NCI-H128 (cell line): ENCODE results near the gene COL23A1.
"Not testable (repeated sequence)": the region's sequence is repeated elsewhere in the genome, so short reads cannot be mapped to it uniquely, and the experiment has no call there.

Experiments
- DNase-seq: peaks from one replicate; lab custom pipeline; 2025; ENCODE audit not compliant: unreplicated experiment; lab: John Stamatoyannopoulos, UW

Gene COL23A1

DNA sequence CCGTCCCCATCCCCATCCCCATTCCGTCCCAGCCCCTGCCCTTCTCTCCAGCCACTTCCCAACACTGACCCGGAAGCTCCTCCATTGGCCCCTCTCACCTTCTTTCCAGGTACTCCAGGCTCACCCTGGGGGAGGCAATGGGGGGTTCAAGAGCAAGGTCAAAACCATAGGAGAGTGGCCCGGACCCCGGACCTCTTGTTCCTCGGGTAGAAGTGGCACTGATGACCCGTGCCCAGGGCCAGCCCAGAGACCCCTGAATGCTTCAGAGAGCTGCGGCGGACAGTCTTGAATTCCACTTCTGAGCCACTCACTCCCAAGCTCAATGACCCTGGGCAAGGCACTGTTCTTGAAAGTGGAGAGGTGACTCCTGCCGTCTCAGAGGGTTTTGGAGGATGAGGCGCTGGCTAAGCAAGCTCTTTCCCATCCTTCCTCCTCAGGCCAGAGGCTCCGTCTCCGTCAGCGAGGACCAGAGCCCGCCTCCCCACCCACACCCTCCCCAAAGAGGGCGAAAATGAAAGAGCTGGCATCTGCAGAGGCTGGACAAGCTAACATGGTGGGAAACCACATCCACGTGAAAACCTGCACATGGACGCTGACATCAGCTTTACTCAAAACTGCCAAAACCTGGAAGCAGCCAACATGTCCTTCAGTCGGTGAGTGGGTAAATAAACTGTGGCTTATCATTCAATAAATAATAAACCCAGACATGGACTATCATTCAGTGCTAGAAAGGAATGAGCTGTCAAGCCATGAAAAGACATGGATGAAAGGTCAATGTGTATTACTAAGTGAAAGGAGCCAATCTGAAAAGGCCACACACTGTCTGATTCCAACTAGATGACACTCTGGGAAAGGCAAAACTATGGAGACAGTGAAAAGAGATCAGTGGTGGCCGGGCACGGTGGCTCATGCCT is 330.3 kb downstream of the COL23A1 start:
- DNase-seq, result no peak

DNA sequence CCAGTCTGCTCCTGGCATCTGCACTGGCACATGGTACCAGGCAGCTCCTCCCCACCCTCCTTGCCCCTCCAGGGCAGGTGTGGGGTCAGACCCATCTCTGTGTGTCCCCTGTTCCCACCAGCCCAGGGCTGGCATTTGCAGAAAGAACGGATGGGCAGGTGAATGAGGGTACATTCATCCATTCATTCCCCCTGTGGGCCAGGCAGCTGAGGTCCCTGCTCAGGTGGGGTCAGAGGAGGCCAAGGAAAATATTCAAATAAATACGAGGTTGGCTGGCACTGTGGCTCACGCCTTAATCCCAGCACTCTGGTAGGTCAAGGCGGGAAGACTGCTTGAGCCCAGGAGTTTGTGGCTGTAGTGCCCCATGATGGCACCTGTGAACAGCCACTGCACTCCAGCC is 332.5 kb downstream of the COL23A1 start:
- DNase-seq, result no peak

DNA sequence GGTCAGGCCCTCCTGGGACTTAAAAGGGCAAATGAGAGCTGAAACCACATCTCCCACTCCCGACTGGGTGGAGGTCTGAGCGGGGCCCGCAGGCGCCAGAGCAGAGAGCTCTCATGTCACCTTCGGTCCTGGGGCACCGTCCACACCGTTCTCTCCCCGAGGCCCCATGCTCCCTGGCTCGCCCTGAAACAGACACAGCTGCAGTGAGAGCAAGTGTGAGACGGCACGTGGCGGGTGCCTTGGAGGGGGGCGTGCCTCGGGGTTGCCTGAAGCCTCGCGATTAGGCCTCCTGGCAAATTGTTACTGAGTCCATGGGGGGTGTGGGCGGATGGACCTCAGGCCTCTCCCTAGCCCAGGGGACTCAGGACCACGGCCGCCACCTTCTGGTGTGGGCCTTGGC is 333.4 kb downstream of the COL23A1 start:
- DNase-seq, result no peak

DNA sequence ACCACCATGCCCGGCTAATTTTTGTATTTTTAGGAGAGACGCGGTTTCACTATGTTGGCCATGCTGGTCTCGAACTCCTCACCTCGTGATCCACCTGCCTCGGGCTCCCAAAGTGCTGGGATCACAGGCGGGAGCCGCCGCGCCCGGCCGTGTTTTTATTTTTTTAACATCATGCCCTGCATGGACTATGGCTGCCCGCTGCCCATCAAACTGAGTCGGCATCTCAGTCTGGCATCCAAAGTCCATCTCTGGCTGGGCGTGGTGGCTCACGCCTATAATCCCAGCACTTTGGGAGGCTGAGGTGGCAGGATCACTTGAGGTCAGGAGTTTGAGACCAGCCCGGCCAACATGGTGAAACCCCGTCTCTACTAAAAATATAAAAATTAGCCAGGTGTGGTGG is 336.6 kb downstream of the COL23A1 start:
- not testable (repeated sequence) for DNase-seq

DNA sequence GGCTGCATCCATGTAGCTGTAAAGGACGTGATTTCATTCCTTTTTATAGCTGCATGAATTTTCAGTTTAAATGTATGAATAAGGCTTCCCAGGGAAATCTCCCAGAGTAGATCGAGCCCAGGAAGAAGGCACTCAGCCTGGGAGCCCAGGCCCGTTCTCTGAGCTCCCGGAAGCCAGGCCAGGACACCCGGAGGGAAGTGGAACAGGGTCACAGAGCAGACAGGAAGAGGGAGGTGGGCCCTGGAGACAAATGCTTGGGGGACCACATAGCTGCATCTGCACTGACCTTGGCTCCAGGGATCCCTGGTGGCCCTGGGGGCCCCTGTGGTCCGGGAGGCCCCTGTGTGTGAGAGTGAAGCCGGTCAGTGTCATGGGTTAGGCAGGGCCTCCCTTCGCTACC is 337.9 kb downstream of the COL23A1 start:
- DNase-seq, result no peak

DNA sequence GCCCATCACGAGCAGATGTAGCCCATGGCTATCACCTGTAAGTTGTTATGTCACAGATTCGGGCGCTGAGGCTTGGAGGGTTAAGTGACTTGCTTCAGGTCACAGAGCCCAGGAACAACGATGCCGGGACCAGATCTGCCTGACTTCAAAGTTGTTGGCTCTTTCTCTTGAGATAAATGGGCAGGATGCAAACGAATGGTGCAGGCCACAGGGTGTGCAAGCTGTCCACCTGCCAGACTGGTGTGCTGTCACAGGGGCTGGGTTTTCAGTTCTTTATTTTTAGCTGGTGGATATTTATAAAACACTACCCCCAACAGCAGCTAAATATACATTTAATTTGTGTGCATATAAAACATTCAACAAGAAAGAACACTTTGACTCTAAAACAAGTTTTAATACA is 339.9 kb downstream of the COL23A1 start:
- DNase-seq, result no peak

DNA sequence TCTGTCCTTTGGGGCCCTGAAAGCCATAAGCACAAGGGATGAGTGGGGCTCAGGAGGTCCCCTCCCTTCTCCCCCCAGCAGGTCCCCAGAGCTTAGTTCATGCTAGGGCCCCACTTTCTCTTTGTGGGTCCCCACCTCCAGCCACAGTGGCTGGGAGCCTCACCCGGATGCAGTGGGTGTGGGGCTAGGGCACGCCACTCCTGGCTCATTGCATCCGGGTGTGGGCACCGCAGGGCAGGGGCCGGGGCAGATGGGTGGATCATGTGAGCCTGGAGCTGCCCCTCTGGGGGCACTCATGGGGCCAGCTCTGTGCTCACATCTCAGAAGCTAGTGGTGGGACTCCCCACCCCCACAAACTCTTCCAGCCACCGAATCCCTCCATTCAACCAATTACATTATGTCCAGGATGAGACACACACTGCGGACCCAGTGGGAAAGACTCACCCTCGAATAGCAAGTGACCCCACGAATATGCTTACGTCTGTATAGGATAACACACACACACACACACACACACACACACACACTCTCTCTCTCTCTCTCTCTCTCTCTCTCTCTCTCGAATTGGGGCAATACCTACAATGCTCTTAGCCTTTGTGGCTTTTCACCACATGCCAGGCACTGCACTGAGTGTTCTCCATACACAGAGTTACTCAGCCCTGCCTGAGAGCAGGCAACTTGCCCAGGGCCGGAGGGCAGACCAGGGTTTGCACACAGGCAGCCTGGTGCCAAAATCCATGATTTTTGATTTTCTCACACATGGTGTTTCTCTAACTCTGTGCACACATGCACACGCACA is 340.8 kb downstream of the COL23A1 start:
- no peak for DNase-seq

DNA sequence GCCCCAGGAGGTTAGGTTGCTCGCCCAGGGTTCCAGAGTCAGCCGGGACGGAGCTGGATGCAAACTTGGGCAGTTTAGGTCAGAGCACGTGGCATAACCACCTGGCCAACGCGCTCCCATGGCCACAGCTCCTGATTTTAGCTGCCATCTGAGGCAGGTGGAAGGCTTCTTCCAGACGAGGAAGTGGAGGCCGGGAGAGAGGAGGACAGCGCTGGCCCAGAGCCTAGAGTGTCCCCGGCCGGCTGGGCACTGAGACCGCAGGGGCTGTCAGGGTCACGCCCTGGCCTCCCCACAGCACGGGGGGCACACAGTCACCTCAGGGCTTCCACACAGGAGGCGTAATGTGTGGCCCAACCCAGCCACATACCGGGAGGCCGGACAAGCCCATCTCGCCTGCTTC is 341.4 kb downstream of the COL23A1 start:
- no peak for DNase-seq

DNA sequence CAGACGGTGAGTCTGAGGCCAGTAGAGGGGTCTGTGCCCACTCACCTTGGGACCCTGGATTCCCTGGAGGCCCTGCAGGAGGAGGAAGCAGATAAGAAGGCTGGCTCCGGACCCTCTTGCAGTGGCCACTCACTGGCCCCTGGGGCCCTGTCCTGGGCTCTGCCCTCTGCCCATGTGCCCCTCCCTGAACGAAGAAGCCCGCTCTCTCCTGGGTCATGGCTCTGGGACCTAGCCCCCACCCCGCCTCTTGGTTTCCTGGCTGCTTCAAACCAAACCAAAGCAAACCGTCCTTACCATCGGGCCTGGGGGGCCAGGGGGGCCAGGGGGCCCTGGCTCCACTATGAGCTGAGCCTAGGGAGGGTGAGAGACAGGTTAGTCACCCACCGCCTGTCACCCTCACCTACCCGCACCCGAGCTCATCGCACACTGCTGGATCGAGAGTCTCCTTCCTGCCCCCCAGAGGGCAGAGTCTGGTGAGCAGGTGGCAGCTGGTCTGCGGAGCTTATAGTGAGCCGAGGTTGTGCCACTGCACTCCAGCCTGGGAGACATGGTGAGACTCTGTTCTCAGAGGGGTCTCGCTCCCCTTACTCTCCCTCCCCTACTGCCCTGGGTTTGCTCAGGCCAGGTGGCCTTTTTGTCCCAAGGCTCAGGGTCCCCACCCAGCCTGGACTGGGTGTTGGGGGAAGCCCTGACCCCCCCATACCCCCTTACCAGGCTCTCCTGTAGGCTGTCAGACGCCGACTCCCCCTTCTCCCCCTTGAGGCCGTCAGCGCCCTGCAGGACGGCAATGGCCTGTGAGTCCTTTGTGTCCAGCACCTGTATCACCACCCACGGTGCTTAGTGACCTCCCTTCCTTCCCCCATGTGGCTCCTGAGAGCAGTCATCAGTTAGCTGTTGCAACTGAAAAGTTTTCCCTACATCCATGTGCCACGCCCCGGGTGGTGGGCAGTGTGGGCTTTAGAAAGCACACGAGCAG is 342.4 kb downstream of the COL23A1 start:
- DNase-seq, result no peak

DNA sequence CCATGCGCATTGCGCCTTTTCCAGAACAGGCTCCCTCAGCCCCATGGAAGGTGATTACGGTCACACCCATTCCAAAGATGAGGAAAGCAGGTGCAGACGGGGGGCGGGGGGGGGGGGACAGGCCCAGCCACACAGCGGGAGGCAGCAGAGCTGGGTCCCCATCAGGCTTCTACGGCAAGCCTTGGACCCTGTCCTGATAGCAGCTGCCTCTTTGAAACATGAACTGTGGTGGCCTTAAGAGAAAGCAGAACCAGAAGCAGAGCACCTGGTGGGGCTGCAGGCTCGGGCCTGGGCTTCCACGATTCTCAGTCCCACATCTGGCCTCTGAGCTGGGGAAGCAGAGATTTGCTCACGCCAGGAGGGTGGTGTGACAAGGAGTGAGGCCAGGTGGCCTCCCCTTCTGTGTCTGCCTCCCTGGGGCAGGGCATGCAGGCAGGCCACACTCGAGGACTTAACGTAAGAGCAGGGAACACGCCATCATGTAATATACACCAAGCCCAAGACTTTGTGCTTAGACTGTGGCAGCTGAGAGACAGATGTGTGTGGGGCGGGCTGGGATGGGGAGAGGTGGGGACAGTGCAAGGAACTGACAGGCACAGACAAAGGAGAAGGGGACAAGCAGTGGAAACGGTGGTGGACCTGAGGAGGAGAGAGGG is 343.4 kb downstream of the COL23A1 start:
- DNase-seq, result no peak

DNA sequence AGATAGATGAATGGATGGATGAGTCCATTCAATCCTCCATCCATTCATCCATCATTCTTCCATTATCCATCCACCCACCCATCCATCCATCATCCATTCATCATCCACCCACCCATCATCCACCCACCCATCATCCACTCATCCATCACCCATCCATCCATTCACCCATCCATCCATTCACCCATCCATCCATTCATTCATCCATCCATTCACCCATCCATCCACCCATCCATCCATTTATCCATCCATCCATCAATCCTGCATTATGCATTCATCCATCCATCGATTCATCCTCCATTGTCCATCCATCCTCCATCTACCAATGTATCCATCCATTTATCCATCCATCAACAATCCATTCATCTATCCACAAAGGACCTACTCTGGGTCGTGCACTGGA is 344.8 kb downstream of the COL23A1 start:
- no peak for DNase-seq

DNA sequence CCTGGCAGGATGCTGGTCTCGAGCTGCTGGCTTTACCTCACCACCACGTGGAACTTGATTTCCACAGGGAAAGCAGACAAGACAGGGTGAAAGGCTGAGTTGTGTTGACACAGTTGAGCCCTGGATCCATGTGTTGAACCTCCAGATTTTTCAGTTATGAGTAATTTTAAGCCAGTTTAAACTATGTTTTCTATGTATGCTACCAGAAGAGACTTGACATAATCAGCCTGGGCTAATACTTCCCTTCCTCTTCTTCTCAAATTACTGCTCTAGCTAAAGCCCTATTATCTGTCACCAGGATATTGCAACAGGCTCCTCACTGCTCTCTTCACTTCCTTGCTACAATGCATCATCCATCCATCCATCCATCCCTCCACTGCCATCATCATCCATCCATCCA is 345.6 kb downstream of the COL23A1 start:
- no peak for DNase-seq

DNA sequence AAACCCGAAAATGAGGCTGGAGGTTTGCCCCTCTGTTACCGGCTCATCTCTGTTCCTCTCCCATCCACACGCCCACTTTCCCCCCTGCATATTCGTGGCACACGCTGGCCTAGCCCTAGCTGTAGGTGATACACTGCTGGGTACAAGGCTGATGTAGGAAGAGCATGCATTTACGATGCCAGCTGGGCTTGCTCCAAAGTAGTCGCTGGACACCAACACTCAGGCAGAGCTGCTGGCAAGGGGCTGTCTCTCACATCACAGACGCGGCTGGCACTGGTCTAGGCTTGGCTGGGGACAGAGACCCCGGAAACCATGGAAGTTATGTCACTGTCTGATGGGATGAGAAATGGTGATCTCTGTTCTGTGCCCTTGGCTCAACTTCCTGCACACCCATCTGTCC is 347.8 kb downstream of the COL23A1 start:
- no peak for DNase-seq

DNA sequence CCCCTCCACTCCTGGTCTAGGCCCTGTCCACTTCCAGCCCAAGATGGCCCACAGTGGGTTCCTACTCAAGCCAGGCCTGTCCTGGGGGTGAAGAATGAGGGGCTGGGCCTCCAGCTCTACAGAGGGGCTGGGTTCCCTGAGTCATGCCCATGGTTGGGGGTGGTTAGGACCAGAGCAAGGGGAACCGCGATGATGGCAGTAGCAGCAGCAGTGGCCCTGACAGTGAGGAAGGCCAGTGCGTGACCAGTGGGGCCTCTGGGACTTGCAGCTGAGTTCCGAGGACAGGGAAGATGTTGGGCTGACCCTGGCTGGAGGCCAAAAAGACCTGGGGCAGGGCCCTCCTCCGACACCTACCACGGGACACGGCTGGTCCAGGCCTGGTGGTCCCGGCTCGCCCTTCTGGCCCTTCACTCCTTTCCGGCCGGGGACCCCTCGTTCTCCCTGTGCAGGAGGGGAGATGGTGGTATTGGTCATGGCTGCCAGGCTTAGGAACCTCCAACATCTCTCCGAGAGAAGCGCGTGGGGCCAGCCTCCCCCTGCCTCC is 348.4 kb downstream of the COL23A1 start:
- no peak for DNase-seq

DNA sequence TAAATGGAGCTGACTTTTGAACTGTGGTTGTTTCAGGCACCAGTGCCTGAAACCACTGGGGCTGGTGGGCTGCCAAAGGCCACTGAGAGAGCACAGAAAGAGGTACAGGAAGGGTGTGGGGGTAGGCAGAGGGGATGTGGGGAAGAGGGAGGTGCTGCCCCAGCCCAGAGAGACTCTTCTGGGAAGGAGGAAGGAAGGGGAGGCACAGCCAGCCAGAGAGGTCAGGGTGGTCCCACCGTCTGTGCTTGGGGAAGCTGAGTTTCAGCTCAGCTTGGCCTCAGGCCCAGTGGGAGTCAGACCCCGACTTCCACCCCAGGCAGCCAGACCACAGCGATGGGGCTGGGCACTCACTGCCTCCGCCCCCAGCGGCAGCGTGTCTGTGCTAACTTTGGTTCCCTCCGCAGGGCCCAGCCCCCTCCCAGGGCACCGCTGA is 348.9 kb downstream of the COL23A1 start:
- DNase-seq, result no peak

DNA sequence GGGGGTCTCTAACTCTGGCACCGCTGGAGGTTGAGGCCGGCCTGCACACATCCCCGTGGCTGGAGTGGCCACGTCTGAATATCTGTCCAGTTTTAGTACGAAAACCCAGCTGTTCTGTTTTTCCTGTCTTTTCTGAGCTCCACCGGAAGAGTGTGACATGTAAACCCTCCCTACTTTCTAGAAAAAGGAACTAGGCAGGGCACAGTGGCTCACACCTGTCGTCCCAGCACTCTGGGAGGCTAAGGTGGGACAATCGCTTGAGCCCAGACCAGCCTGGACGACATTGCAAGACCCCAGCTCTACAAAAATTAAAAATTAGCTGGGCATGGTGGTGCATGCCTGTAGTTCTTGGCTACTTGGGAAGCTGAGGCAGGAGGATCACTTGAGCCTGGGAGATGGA is 349.4 kb downstream of the COL23A1 start:
- DNase-seq, result no peak

DNA sequence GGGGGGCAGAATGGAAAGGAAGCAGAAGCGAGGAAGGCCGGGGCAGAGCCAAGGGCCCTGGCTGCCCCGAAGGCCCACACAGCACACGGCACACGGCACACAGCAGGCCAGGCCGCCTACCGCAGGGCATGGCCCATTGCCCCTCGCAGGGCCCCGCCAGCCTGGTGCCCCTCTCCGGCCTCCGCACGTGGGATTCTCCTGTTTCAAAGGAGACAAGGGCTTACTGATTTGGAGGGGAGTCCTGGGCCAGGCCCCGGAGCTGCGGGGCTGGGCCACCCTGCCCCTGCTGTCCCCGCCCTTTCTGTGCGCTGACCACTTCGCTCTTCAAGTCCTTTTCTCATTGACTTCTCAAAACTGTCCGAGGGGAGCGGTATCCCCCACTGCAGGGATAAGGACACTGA is 349.9 kb downstream of the COL23A1 start:
- no peak for DNase-seq

DNA sequence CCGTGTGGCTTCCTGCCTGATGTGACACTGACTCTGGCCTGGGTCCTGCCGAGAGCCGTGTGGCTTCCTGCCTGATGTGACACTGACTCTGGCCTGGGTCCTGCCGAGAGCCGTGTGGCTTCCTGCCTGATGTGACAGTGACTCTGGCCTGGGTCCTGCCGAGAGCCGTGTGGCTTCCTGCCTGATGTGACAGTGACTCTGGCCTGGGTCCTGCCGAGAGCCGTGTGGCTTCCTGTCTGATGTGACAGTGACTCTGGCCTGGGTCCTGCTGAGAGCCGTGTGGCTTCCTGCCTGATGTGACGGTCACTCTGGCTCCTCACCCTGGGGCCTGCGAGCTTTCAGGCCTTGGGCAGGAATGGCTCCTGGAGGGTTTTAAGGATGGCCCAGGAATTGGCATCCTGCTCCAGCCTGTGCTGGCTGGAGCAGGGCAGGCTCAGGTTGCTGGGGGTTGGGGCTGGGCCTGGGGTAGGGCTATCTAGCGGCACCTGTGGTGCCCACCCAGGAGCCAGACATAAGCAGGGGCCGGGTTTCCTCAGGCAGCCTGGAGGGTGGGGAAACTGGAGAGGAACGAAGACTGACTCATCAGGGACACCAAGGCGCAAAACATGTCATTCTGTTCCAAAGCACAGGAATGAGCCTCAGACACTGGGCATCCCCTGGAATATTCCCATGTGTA is 350.4 kb downstream of the COL23A1 start:
- not testable (repeated sequence) for DNase-seq

DNA sequence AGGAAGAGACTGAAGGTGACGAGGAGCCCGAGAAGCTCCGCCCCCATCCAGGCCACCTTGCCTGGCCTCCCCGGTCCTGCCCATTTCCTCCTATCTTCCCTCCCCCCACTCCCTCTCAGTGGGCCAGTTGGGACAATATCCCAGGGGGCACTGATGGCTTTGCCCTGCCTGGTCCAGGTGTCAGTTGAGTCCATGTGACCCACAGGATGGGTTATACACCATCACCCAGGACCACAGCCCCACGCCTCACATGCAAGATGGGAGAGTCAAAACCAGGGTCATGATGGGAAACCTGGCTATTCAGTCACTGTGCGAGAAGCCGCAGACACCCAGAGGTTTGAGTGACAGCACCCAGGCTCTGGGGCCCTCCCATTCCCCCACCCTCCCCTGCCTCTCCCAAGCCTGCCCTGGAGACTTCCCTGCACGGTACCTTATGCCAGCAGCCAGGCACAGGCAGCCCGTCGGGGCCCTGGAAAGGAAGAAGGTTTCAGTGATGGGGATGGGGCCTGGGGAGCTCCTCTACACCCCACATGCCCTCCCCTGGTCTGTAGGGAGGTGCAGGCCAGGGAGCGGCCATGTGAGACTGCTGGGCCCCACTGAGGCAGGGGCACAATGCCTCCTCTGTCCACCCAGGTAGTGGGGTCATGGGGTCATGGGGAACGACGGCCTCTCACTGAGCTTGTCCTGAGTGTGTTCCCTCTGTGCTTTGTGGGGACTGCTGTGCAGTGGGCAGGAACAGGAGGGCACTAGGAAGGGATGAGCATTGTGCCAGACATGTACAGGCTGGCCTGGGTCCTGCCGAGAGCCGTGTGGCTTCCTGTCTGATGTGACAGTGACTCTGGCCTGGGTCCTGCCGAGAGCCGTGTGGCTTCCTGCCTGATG is 351.2 kb downstream of the COL23A1 start:
- DNase-seq, result no peak
